H1 (cell line): ENCODE results near the gene SLC66A3. TPM values are rescaled to one million over a fixed set of nuclear protein-coding genes. Genes with fewer than 3 reads are reported as not detected.

Experiments used
- E2F6 ChIP-seq: IDR thresholded peaks from 2 replicates; pipeline ENCODE4 v1.6.1; 2012; ENCODE audit warnings: inconsistent platforms
- NRF1 ChIP-seq: IDR thresholded peaks from 2 replicates; pipeline ENCODE4 v1.6.1; 2011; ENCODE audit warnings: mild to moderate bottlenecking, low read depth, low read length, improper control_type of control experiment
- polyA plus RNA-seq, 7 experiments: library from polyadenylated mRNA; depleted of rRNA in 3 of 7; stranded (reverse) in 5 of 7; unstranded in 2 of 7; fragments of >200 nt in 5 of 7; fragments of 200-250 nt in 2 of 7; gene quantifications; 1 replicate in 5 of 7; 2 replicates in 1 of 7; 4 replicates in 1 of 7; pipeline versions ENCODE4 v1.2.1 to v1.2.3, GENCODE V29; 2011 to 2013; ENCODE audit warnings: missing spikeins in 2 of 7, mixed read lengths in 2 of 7
- total RNA-seq: library from RNA; stranded (reverse); fragmentation: NEBNext Ultra II Directional; extraction: Animal tissue kit (Norgen Biotek cat#: 25700); gene quantifications from 2 replicates; pipeline ENCODE4 v1.2.1, GENCODE V29; 2021

SLC66A3 gene
- total and polyA plus RNA-seq, 2 of the 8 experiments (the other 6 are each of a cell fraction or from before 2014, with no cell fraction given): 8.7 to 27.8 TPM

- TF ChIP-seq NRF1 (no peak), E2F6 (peak; percentile 87)
Measured at GRCh38 chr2:11154016-11154922, 998 bp upstream of the SLC66A3 start (continued).
